Stimulated activated CD8-positive, alpha-beta memory T cell treated with anti-CD3 and anti-CD28 coated beads, Interleukin-12 subunit alpha, Interleukin-12 subunit beta, amount 100 ng/mL, for 4 hours (primary cell): ENCODE results near the gene CGRRF1.
A peak's percentile ranks its signal among the peaks of the same experiment; 100 is the strongest.

ENCODE experiments used
- DNase-seq: peaks from one replicate; pipeline ENCODE4 v3.0.0-alpha.2; 2020; ENCODE audit warnings: low read depth

The CGRRF1 gene

GRCh38 chr14:54548491-54548890, 38.8 kb downstream of the CGRRF1 start:
- DNase-seq = no peak

GRCh38 chr14:54549862-54550261, 40.2 kb downstream of the CGRRF1 start:
- DNase-seq = no peak

- DNase-seq = no peak
Observed at GRCh38 chr14:54550514-54550913, 40.8 kb downstream of the CGRRF1 start.

DNA sequence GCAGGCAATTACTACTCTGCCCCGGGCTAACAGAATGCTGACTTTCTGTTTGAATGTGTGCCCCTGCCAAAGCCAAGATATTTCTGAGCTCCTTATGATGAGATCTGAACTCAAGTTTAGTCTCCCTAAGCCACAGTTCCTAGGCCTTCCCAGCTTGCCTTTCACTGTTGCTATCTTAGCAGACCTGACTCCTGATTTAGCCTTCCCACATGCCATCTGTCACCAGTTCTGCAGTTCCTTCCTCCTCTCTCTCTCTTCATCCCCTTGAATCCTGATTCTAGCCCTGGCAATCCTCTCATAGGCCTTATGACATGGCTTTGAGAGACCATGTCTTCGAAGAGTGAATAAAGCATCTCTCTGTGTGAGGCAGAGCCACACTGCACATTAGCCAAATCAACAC, 44.7 kb downstream of the CGRRF1 start:
- DNase-seq = no peak

DNA sequence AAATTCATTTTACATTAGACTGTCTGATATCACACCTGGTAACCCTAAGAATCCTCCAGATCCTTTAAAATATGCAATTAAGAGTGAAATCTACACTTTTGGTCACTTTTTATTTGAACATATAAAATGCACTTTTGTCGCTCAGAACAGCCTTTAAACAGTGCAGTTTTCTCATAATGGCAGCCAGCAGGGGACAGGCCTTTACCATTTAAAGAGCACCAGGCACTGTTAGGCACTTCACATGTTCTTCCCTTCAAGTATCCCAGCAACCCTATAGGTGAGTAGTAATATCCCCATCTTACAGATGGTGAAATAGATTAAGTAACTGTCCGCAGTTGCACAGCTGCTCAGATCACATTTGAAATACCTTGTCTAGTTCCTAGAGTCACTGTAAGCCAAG, 45.9 kb downstream of the CGRRF1 start:
- DNase-seq = no peak

- no peak for DNase-seq
Observed at GRCh38 chr14:54556535-54556934, 46.8 kb downstream of the CGRRF1 start.

DNA sequence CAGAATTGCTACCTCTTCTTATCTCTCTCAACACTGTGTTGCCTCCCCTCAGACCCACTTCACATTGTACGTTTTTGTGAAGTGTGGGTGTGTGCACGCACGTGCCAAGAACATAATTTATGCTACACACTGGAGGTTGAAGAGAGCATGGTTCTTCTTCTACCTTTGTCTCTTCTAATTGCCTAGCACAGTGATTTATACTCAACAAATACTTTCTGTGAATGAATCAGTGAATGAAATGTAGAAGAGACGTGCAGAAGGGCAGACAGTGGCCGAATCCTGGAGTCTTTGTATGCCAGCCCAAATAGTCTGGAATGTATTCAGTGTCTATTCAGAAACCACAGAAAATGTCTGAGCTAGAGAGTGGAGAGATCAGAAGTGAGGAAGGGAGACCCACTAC, 52.6 kb downstream of the CGRRF1 start:
- no peak for DNase-seq

DNA sequence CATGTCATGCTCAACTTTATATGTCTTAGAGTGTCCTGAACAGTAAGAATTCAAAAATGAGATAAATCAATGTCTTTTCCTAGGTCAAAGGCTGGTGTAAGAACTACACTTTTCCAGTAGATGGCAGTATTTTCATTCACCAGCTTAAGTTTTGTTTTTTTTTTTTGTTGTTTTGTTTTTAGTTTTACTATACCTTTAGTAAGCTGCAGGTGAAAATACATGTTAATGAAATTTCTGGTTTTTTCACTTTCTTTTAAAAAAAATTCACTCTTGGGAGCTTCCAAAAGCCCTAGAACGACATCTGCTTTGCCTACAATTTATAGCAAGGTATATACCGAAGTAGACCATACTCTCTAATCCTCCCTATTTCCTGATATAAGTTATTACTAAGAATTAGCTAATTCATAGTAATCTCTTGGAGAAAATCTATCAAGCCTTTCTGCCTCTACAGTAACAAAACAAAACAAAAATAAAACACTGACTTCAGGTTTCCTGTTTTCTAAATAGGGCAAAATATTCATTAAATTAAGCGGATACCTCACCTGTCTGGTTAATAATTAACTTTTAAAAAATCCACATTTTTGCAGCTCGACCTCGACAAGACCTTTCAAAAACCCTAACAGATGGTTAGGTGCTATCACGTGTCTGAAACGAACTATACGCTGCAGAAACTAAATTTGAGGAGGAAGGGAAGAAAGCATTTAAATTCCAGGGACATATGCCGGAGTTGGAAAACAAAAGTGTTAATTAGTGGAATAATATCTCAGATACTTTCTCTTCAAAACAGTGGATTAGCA, 54.6 kb downstream of the CGRRF1 start:
- DNase-seq = no peak

GRCh38 chr14:54564868-54565784, 55.4 kb downstream of the CGRRF1 start:
- peak; percentile 36 for DNase-seq

- DNase-seq = peak; percentile 68
Observed at GRCh38 chr14:54565785-54566409, 56.2 kb downstream of the CGRRF1 start.

DNA sequence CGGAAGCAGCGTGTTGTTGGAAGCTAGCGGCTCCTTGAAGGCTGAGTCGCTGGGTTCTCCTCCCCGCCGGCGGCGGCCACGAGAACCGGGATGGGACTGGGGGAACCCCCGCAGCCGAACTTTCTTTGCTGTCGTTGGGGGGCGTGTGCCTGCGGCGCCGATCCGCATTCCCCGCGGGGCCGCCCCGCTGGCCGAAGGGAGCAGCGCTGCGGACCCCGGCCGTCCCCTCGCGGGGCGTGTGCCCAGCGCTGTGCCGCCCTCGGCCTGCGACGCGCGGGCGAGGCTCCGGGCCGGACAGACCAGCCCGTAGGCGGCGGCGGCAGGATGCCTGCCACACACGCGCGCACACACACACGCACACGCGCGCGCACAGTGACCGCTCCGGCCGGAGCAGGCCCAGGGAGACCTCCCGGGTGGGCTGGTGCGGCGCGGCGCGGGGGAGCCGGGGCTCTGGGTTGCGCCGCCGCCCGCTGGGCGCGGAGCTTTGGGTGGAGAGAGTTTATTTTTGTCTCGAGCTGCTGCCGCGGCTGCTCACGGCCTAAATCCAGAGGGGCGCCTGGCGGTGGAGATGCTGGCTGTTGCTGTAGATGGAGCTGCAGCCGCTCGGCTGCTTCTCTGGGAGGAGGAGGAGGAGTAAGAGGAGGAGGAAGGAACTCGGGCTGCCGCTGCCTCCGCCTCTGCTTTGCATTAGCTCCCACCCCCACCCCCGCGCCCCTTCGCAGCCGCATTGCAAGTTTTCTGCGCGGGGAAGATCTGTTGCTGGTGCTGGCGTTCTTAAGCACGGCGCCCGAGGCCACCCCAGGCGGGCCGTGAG, 56.9 kb downstream of the CGRRF1 start, which contains the start of gene SAMD4A:
TSS of gene SAMD4A (plus strand) at position 719 of the 814 bp plus-strand sequence. CDS start 789 bp downstream, outside the sequence.
- DNase-seq = peak; percentile 33

DNA sequence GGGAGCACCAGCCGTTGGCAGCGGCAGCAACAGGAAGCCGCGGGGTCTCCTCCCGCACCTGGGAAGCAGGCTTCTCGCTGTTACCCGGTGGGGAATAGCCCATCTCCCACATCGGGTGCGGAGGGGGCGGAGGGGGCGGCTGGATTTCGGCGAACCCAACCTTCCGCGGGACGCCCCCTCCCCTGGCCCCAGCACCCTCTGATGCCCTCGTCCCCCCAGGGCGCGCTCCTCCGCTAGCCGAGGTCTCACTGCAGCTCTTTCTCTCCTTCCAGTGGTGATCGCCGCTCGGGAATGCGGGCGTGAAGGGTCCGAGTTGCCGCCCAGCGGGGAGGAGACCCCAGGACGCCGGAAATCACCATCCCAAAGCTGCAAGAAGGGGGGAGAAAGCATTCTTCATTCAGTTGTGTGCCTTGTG, 57.5 kb downstream of the CGRRF1 start:
- no peak for DNase-seq

DNA sequence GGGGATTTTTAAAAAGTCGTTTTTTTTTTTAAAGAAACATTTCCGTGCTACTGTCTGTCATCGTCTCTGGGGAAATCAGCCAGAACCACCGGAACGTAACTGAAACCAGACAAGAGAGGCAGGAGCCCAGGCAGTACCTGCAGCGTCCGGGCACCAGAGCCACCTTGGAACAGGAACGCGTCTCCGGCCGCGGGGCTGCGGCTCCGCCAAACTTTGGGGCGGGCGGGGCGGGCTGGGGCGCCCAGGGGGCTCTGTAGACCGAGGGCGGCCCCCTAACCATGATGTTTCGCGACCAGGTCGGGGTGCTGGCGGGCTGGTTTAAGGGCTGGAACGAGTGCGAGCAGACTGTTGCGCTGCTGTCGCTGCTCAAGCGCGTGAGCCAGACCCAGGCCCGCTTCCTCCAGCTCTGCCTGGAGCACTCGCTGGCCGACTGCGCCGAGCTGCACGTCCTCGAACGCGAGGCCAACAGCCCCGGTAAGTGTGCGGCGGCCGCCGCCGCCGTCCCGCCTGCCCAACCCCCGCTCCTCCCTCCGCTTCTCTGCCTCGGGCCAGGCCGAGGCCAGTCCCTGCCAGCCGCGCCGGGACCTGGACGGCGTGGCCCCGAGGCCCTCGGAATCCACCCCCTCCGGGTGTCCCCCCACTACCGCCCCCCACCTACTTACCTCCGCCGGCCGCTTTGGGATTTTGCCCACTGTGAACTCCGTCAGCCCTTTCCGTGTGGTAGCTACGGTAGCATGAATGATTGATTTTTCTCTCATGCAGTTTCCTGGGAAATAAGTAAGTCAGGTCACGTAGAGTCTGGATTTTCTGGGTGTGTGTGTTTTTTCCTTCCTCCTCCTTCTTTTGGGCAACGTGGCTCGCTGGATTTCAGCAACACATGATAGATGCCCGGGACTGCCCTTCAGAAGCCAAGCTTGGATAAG, 58.2 kb downstream of the CGRRF1 start:
- peak; percentile 1 for DNase-seq

- DNase-seq = no peak
Observed at GRCh38 chr14:54568821-54569595, 59.3 kb downstream of the CGRRF1 start.

DNA sequence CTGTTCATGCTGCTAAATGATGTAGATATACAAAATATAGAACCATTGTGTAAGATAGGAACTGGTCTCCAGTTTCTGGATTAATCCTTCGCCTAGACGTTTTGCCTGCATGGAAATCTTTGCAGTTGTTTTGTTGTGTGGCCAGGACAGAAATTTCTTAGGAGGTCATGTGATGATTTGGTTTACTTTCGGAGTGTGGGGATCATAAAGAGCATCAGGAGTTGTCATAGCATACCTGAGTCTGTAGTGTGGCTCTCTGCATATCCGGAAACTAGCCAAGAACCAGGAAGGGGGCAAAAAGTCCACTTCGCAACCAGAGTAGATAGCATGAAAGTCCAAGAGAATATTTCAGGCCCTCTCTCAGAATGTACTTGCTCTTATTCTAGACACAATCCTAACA, 60.3 kb downstream of the CGRRF1 start:
- DNase-seq = no peak

GRCh38 chr14:54570631-54571415, 61.1 kb downstream of the CGRRF1 start:
- DNase-seq = no peak

- no peak for DNase-seq
Observed at GRCh38 chr14:54572316-54572715, 62.6 kb downstream of the CGRRF1 start.

- DNase-seq = no peak
Observed at GRCh38 chr14:54574528-54574927, 64.8 kb downstream of the CGRRF1 start.

DNA sequence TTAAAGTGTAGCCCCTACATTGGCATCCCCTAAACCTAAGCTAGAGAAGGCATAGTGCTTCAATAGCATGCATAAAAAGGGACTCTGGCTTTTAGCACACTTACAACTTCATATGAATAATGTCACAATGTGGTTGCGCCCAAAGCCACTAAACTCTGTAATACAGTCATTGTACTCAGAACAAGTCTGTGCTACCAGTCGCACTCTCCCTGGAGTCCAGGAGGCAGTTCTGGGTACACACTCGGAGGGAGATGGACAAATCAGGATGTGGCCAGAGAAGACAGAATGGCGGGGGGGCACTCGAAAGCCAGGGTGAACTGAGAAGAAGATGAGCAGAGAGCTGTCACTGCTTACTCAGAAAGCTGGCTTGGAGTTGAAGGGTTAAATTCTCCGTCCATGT, 67.8 kb downstream of the CGRRF1 start:
- DNase-seq = no peak
